T-helper 2 cell (primary cell): ENCODE data around the gene EHMT1.

Experiments used
- DNase-seq, 5 experiments: peaks; one replicate each; pipeline versions ENCODE4 v3.0.0 to v3.0.0-alpha.2; 2012 to 2022

The EHMT1 gene

DNA sequence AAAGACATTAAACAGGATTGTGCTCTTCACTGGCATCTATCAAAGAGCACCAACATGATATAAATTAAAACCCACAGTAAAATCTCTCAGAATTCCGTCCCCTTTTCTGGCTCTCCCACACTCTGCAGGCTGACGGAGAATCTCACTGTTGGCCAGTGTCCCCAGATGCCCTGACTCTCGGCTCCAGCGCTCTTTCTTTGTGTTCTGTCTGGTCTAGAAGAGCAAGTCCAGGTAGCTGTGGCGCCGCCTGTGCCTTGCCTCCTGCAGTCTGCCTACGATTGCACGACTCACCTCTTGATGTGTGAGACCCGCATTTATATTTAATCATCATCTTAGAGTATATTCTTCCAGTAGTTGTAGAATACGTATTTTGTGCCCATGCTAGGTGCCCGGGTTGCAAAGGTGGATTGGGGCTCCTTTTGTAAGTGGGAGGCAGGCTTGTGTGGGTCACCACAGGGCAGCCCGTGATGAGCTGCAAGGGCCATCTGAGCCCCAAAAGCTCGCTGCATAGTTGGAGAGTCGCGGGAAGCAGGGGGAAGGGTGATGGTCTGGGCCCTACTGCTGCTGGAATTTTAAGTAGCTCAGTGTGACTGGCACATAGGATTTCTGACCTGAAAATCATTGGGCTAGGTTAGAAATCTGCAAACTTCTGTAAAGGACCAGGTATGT, 55.6 kb downstream of the EHMT1 start:
- DNase-seq, result no peak

- DNase-seq, result no peak
These were observed 56.1 kb downstream of the EHMT1 start for GRCh38 chr9:137674976-137675320.

GRCh38 chr9:137676998-137677397, 58.2 kb downstream of the EHMT1 start:
- no peak for DNase-seq

DNA sequence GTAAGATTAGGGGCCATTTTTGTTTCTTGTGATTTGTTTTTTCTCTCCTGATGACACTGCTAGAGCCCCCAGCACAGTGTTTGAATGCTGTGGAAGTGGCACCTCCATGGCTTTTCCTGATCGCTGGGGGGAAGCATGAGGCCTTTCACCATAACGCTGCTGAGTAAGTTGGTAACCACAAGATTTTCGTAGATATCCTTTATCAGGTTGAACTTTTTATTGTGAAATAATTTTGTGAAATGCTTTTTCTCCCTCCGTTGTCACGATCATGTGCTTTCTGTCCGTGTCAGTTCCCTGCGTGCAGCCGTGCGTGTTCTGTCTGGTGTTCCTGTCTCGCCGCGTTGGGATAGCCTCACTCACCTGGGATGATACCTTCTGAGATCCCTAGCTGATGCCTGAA, 59.4 kb downstream of the EHMT1 start:
- DNase-seq, result peak in 1 of 5 experiments; percentile 10

- DNase-seq, result no peak
These were observed 60.4 kb downstream of the EHMT1 start for GRCh38 chr9:137679249-137679648.

GRCh38 chr9:137679695-137680305, 61.0 kb downstream of the EHMT1 start:
- no peak for DNase-seq

GRCh38 chr9:137680444-137681358, 61.9 kb downstream of the EHMT1 start:
- DNase-seq, result no peak

- DNase-seq, result no peak
These were observed 63.8 kb downstream of the EHMT1 start for GRCh38 chr9:137682428-137683105.

DNA sequence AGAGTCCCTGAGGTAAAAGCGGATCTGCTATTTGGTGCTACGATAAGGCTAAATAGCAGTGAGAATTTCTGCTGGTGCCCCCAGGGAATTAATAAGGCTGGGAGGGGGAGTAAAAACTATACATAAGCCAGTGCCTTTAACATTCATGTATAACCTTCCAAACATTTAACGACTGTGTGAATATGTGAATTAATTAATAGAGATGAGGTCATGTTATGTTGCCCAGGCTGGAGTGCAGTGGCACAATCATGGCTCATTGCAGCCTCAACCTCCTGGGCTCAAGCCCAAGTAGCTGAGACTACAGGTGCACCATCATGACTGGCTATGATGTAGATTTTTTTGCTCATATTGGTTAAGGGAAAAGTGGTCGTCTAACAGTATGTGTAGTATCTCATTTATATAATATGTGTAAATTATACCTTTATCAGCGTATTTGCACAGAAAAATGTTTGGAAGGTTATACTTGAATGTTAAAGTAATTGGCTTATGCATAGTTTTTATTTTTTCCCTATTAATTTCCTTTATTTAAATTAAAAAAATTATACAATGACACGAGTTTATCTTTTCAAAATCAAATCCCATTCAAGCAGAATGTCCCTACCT, 64.6 kb downstream of the EHMT1 start:
- DNase-seq, result no peak

DNA sequence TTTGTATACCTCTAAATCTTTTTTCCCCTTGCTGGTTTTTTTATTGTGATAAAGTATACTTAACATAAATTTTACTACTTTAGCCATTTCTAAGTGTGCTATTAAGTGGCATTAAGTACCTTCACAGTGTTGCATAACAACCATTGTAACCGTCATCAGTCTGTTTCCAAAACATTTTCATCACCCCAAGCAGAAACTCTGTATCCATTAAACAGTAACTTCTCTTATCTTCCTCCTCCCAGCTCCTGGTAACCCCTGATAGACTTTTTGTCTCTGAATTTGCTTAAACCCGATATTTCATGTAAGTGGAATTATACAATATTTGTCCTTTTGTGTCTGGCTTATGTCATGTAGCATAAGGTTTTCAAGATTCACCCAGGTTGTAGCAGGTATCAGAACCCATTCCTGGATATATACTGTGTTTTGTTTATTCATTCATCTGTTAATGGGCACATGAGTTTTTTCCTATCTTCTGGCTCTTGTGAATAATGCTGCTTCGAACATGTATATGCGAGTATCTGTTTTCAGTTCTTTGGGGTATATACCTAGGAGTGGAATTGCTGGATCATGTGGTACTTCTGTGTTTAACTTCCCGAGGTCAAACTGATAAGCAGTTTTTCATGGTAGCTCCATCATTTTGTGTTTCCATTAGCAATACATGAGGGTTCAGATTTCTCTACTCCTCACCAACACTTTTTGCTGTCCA, 66.4 kb downstream of the EHMT1 start:
- DNase-seq, result no peak

DNA sequence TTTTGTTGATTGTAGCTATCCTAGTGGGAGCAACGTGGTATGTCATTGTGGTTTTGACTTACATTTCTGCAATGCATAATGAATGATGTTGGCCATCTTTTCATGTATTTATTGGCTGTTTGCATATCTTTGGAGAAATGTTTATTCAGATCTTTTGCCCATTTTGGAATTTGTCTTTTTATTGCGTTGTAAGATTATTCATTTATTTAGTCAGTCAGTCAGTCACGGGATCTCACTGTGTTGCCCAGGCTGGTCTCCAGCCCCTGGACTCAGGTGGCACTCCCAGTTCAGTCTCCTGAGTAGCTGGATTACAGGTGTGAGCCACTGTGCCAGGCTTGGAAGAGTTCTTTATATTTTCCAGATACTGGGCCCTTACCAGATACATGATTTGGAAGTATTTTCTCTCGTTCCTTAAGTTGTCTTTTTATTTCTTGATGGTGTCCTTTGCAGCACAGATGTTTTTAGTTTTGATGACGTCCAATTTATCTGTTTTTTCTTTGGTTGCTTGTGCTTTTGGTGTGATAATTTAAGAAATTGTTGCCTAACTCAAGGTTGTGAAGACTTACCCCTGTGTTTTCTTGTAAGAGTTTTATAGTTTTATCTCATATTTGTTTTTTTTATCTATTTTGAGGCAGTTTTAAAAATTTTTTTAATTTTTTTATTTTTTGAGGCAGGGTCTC, 67.1 kb downstream of the EHMT1 start:
- DNase-seq, result no peak

DNA sequence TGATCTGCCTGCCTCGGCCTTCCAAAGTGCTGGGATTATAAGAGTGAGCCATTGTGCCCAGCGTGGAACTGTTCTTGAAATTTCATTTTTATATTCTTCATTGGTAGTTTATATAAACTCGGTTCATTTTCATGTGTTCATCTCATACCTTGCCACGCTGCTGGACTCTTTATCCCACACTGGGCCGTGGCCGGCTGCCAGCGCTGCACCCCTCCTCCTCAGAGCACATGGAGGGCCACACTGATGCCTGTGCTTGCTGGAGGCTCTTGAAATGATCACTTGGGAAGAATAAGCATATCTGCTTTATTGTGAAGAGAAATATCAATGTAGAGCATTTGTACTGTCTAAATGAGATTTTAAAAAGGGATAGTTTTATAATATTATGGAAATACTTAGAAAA, 69.5 kb downstream of the EHMT1 start:
- DNase-seq, result no peak

DNA sequence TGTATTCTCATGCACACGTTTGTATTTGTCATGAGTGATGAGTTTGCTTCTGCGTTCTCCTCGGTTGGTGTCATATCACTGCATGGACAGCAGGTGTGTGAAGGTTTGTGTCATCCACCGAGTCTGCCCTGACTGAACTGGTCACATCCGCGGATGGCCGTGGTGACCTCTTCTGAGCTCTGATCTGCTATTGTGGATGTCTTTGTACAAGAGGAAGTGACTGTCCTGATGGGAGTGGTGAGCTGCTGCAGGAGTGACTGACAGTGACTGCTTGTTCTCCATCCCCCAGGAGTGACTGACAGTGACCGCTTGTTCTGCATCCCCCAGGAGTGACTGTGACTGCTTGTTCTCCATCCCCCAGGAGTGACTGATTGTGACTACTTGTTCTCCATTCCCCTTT, 69.9 kb downstream of the EHMT1 start:
- DNase-seq, result no peak

DNA sequence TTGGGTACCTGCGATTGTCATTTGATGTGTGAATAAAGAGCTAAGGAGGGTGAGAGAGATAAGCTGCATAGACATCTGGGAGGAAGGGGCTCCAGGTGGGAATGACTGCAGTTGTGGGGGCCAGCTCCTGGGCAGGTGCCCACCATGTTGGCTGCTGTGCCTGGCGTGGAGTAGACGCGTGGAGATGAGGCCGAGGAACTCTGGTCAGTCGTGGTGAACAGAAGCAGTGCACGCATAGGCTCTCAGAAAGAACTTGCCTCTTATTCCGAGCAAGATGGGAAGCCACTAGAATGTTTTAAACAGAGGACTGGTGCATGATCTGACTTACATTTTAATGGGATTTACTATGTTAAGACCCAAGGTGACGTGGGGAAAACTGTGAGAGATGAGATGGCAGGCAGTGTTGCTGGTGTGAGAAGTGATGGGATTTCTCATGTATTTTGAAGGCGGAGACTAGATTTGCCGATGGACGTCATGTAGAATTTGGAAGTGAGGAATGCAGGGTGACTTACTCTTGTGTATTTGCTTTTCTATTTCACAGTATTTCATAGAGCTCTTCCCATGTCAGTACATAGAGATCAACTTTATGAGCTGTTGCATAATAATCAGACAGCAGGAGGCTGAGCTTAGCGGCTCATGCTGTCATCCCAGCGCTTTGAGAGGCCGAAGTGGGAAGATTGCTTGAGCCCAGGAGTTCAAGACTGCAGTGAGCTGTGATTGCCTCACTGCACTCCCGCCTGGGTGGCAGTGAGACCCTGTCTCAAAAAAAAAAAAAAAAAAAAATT, 71.1 kb downstream of the EHMT1 start:
- DNase-seq, result no peak

DNA sequence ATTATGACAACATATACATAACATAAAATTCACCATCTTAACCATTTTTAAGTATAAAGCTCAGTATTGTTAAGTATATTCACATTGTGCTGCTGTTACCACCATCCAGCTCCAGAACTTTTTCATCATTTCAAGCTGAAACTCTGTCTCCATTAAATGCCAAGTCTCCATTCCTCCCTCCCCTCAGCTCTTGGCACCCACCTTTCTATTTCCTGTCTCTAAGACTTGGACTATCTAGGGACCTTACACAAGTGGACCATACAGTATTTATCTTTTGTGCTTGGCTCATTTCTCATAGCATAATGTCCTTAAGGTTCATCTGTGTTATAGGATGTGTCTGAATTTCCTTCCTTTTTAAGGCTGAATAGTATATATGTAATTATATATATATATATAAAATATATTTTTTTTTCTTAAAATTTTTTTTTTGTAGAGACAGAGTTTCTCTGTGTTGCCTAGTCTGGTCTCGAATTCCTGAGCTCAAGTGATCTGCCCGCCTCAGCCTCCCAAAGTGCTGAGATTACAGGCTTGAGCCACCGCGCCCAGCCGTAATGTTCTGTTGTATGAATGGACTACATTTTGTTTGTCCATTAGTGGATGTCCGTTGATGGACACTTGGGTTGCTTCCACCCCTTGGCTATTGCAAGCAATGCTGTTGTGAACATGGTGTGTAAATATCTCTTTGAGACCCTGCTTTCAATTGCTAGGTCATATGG, 72.3 kb downstream of the EHMT1 start:
- DNase-seq, result no peak

GRCh38 chr9:137691646-137692351, 73.0 kb downstream of the EHMT1 start:
- DNase-seq, result no peak

DNA sequence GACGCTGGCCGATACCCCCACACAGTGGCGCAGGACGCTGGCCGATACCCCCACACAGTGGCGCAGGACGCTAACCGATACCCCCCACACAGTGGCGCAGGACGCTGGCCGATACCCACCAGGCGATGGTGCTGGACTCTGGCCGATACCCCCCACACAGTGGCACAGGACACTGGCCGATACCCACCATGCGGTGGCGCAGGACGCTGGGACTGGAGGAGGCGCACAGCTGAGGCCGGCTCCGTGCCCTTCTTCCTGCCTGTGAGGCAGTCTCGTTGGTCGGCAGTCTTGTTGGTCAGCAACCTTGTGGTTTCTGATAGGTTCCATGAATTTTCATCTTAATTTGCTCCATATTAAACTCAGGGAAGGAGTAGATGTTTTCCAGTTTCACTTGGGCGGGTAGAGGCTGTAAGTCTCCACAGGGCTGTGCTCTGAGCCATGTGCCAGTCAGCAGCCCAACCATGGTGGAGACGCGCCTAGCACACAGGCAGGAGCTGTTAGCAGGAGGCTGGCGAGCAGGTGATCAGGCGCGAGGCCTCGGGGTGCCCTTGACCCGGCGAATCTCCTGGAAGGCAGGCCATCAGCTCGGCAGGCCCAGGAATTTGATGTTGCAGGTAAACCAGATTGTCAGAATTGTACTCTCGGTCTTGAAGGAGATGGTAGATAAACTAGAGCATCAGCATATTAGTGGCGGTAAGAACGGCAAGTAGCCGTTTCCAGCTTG, 75.6 kb downstream of the EHMT1 start:
- no peak for DNase-seq
